H9 (cell line): ENCODE data around the gene MDH2. TPM values are rescaled to one million over a fixed set of nuclear protein-coding genes. Genes with fewer than 3 reads are reported as not detected.
"Not testable (repeated sequence)": the region's sequence is repeated elsewhere in the genome, so short reads cannot be mapped to it uniquely, and the experiment has no call there.

ENCODE experiments used
- DNase-seq: peaks from one replicate; pipeline ENCODE4 v3.0.0-alpha.2; 2017
- H2AFZ ChIP-seq: one replicate; pipeline ENCODE4 v1.6.1; 2013; ENCODE audit warnings: mild to moderate bottlenecking, low read length, control low read depth, moderate library complexity
- H2AK5ac ChIP-seq: 2 replicates; pipeline ENCODE4 v1.6.1; 2013; ENCODE audit warnings: low read length, control low read depth, mixed read lengths; ENCODE audit not compliant: insufficient read length
- H2BK120ac ChIP-seq: one replicate; pipeline ENCODE4 v1.6.1; 2013; ENCODE audit warnings: low read depth, mild to moderate bottlenecking, low read length, control low read depth, inconsistent platforms; ENCODE audit not compliant: poor library complexity, severe bottlenecking
- H2BK12ac ChIP-seq: 2 replicates; pipeline ENCODE4 v1.6.1; 2013; ENCODE audit warnings: low read length, control low read depth, mixed read lengths, low read depth; ENCODE audit not compliant: insufficient read length
- H2BK15ac ChIP-seq: 2 replicates; pipeline ENCODE4 v1.6.1; 2013; ENCODE audit warnings: low read depth, low read length, control low read depth
- H2BK20ac ChIP-seq: one replicate; pipeline ENCODE4 v1.6.1; 2013; ENCODE audit warnings: low read depth, mild to moderate bottlenecking, low read length, control low read depth, inconsistent platforms; ENCODE audit not compliant: poor library complexity, severe bottlenecking
- H2BK5ac ChIP-seq: 2 replicates; pipeline ENCODE4 v1.6.1; 2013; ENCODE audit warnings: low read length, control low read depth, mixed read lengths; ENCODE audit not compliant: insufficient read length
- H3K14ac ChIP-seq: 2 replicates; pipeline ENCODE4 v1.6.1; 2013; ENCODE audit warnings: low read length, control low read depth; ENCODE audit not compliant: insufficient read depth
- H3K18ac ChIP-seq: 2 replicates; pipeline ENCODE4 v1.6.1; 2013; ENCODE audit warnings: low read depth, mild to moderate bottlenecking, mixed read lengths, low read length, control low read depth; ENCODE audit not compliant: insufficient read length
- H3K23ac ChIP-seq: 2 replicates; pipeline ENCODE4 v1.6.1; 2013; ENCODE audit warnings: low read length, control low read depth, mixed read lengths, low read depth; ENCODE audit not compliant: insufficient read length
- H3K23me2 ChIP-seq: 2 replicates; pipeline ENCODE4 v1.6.1; 2013; ENCODE audit warnings: low read depth, mild to moderate bottlenecking, mixed read lengths, low read length, control low read depth; ENCODE audit not compliant: insufficient read length, poor library complexity, severe bottlenecking
- H3K27ac ChIP-seq: 2 replicates; pipeline ENCODE4 v1.5.1; 2013; ENCODE audit warnings: low read length, control low read depth, mixed read lengths, low read depth; ENCODE audit not compliant: insufficient read length
- H3K27me3 ChIP-seq: 2 replicates; pipeline ENCODE4 v1.6.1; 2013; ENCODE audit warnings: low read length, control low read depth, inconsistent platforms; ENCODE audit not compliant: insufficient read depth
- H3K4ac ChIP-seq: 2 replicates; pipeline ENCODE4 v1.6.1; 2013; ENCODE audit warnings: low read depth, mild to moderate bottlenecking, control low read depth, inconsistent platforms, low read length, moderate library complexity
- H3K4me1 ChIP-seq: 2 replicates; pipeline ENCODE4 v1.6.1; 2013; ENCODE audit warnings: low read length, control low read depth, inconsistent platforms; ENCODE audit not compliant: insufficient read depth
- H3K4me2 ChIP-seq: 2 replicates; pipeline ENCODE4 v1.6.1; 2013; ENCODE audit warnings: low read length, control low read depth, mixed read lengths; ENCODE audit not compliant: insufficient read length, insufficient read depth
- H3K56ac ChIP-seq: 2 replicates; pipeline ENCODE4 v1.6.1; 2013; ENCODE audit warnings: low read depth, mild to moderate bottlenecking, mixed read lengths, low read length, control low read depth; ENCODE audit not compliant: insufficient read length
- H3K79me1 ChIP-seq: 2 replicates; pipeline ENCODE4 v1.6.1; 2013; ENCODE audit warnings: low read depth, mild to moderate bottlenecking, moderate library complexity, low read length, control low read depth, inconsistent platforms; ENCODE audit not compliant: insufficient read depth, poor library complexity, severe bottlenecking
- H3K79me2 ChIP-seq: 2 replicates; pipeline ENCODE4 v1.6.1; 2013; ENCODE audit warnings: low read length, control low read depth, inconsistent platforms; ENCODE audit not compliant: insufficient read depth
- H3K9ac ChIP-seq: 2 replicates; pipeline ENCODE4 v1.6.1; 2013; ENCODE audit warnings: low read length, control low read depth, mixed read lengths; ENCODE audit not compliant: insufficient read length; ENCODE audit errors: extremely low read depth
- H3K9me3 ChIP-seq: one replicate; pipeline ENCODE4 v1.6.1; 2013; ENCODE audit warnings: low read depth, low read length, inconsistent platforms; ENCODE audit not compliant: control insufficient read depth
- H3T11ph ChIP-seq: one replicate; pipeline ENCODE4 v1.6.1; 2013; ENCODE audit warnings: mild to moderate bottlenecking, low read length, control low read depth, inconsistent platforms
- H4K20me1 ChIP-seq: one replicate; pipeline ENCODE4 v1.6.1; 2013; ENCODE audit not compliant: control insufficient read depth, insufficient read length, insufficient read depth
- H4K5ac ChIP-seq: 2 replicates; pipeline ENCODE4 v1.6.1; 2013; ENCODE audit warnings: low read depth, mild to moderate bottlenecking, mixed read lengths, low read length, control low read depth; ENCODE audit not compliant: insufficient read length
- H4K8ac ChIP-seq: replicated peaks from 2 replicates; pipeline ENCODE4 v1.6.1; 2013; ENCODE audit warnings: low read length, control low read depth, mixed read lengths, low read depth; ENCODE audit not compliant: insufficient read length
- H4K91ac ChIP-seq: 2 replicates; pipeline ENCODE4 v1.6.1; 2013; ENCODE audit warnings: low read depth, mild to moderate bottlenecking, moderate library complexity, mixed read lengths, low read length, control low read depth; ENCODE audit not compliant: insufficient read length
- H3K27ac Mint-ChIP-seq, 3 experiments: 2 replicates in 2 of 3; 3 replicates in 1 of 3; pipeline ENCODE4 v1.8.0; 2020 to 2021; ENCODE audit warnings: mixed read lengths in 3 of 3, mild to moderate bottlenecking in 1 of 3, moderate library complexity in 1 of 3
- H3K27me3 Mint-ChIP-seq: 2 replicates; pipeline ENCODE4 v1.8.0; 2021; ENCODE audit warnings: low read depth, mild to moderate bottlenecking, moderate library complexity, mixed read lengths
- H3K36me3 Mint-ChIP-seq, 3 experiments: 2 replicates in 2 of 3; 3 replicates in 1 of 3; pipeline ENCODE4 v1.8.0; 2020 to 2021; ENCODE audit warnings: low read depth in 3 of 3, mixed read lengths in 3 of 3; ENCODE audit not compliant: insufficient read depth in 1 of 3
- H3K4me1 Mint-ChIP-seq, 2 experiments: 2 replicates each; pipeline ENCODE4 v1.8.0; 2020; ENCODE audit warnings: mixed read lengths in 2 of 2
- H3K4me3 Mint-ChIP-seq, 2 experiments: 2 replicates in 1 of 2; 3 replicates in 1 of 2; pipeline ENCODE4 v1.8.0; 2020 to 2021; ENCODE audit warnings: mild to moderate bottlenecking in 2 of 2, mixed read lengths in 2 of 2, moderate library complexity in 1 of 2
- H3K9me3 Mint-ChIP-seq, 2 experiments: 2 replicates in 1 of 2; 3 replicates in 1 of 2; pipeline ENCODE4 v1.8.0; 2020; ENCODE audit warnings: mild to moderate bottlenecking in 2 of 2, mixed read lengths in 2 of 2, moderate library complexity in 1 of 2
- WGBS: extraction: QIAGEN DNeasy Blood & Tissue Kit; methylation state at CpG from one replicate; pipeline ENCODE4 v1.1.7; 2013; ENCODE audit warnings: missing lambda C conversion rate, low lambda C conversion rate, mixed read lengths; ENCODE audit not compliant: insufficient read length; ENCODE audit errors: extremely low coverage; 5-methylcytosine and 5-hydroxymethylcytosine counted together
- total RNA-seq: library from RNA; stranded (reverse); gene quantifications from 2 replicates; pipeline ENCODE4 v1.2.1, GENCODE V29; 2021
- TF ChIP-seq, protein P1 (sequence below): fragments of 200-600 bp; sonication (generic); conservative IDR thresholded peaks from 3 replicates; pipeline ENCODE4 v1.8.0; 2021; ENCODE audit warnings: antibody characterized with exemption, mild to moderate bottlenecking

The MDH2 gene
- total RNA-seq, 1 experiment from 2014 or later = 260 TPM

DNA sequence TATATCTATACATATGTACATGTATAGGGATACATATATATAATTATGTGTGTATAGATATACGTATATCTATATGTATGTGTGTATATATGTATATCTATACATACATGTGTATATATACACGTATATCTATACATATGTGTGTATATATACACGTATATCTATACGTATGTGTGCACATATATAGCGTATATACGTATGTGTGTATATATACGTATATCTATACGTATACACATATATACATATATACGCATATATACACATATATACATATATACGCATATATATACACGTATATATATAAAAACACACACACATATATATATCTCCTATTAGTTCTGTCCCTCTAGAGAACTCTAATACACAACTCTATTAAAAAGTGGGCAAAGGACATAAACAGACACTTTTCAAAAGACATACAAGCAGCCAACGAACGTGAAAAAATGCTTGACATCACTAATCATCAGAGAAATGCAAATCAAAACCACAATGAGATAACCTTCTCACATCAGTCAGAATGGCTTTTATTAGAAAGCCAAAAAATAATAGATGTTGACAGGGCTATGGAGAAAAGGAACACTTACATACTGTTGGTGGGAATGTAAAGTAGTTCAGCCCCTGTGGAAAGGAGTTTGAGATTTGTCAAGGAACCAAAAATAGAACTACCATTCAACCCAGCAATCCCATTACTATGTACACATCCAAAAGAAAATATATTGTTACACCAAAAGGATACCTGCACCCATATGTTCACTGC is 31.5 kb upstream of the MDH2 start:
- H3K79me1 ChIP-seq = no peaks in the 10 kb centered on the region
- H3K4ac ChIP-seq = no peak overlapping the region
- H4K20me1 ChIP-seq = no peaks in the 10 kb centered on the region
- no peaks in the 10 kb centered on the region for H3K79me2 ChIP-seq
- DNase-seq = no peak
- no peak overlapping the region for H2BK15ac ChIP-seq
- Mint-ChIP-seq H3K9me3 (no peaks in the 10 kb centered on the region), H3K27ac (no peak overlapping the region), H3K27me3 (no peaks in the 10 kb centered on the region), H3K4me3 (no peak overlapping the region), H3K36me3 (peaks cover 17 to 39% (median 23%) of the 10 kb centered on the region in 3 experiments; a peak in 6 of 7 replicates), H3K4me1 (no peaks in the 10 kb centered on the region)
- H3K27me3 ChIP-seq = no peaks in the 10 kb centered on the region
- H3K27ac ChIP-seq = no peak overlapping the region
- no peak overlapping the region for H2AFZ ChIP-seq
- no peak overlapping the region for H2BK5ac ChIP-seq
- H4K5ac ChIP-seq = no peak overlapping the region
- no peak overlapping the region for H2BK12ac ChIP-seq
- H3K23ac ChIP-seq = no peak overlapping the region
- no peak overlapping the region for H3K14ac ChIP-seq
- no peak overlapping the region for H3K9ac ChIP-seq
- WGBS = 91% methylated on average over 3 of the region's 13 CpGs
- H2BK20ac ChIP-seq = no peak overlapping the region
- H2AK5ac ChIP-seq = no peak overlapping the region
- no peaks in the 10 kb centered on the region for H3K9me3 ChIP-seq
- no peaks in the 10 kb centered on the region for H3K23me2 ChIP-seq
- H4K91ac ChIP-seq = no peak overlapping the region
- no peak overlapping the region for H3K18ac ChIP-seq
- H3K4me2 ChIP-seq = no peak overlapping the region
- TF ChIP-seq, protein P1, sequence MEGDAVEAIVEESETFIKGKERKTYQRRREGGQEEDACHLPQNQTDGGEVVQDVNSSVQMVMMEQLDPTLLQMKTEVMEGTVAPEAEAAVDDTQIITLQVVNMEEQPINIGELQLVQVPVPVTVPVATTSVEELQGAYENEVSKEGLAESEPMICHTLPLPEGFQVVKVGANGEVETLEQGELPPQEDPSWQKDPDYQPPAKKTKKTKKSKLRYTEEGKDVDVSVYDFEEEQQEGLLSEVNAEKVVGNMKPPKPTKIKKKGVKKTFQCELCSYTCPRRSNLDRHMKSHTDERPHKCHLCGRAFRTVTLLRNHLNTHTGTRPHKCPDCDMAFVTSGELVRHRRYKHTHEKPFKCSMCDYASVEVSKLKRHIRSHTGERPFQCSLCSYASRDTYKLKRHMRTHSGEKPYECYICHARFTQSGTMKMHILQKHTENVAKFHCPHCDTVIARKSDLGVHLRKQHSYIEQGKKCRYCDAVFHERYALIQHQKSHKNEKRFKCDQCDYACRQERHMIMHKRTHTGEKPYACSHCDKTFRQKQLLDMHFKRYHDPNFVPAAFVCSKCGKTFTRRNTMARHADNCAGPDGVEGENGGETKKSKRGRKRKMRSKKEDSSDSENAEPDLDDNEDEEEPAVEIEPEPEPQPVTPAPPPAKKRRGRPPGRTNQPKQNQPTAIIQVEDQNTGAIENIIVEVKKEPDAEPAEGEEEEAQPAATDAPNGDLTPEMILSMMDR = no peak
- no peak overlapping the region for H3T11ph ChIP-seq
- no peak overlapping the region for H4K8ac ChIP-seq
- H3K4me1 ChIP-seq = no peaks in the 10 kb centered on the region
- H3K56ac ChIP-seq = no peak overlapping the region
- no peak overlapping the region for H2BK120ac ChIP-seq

DNA sequence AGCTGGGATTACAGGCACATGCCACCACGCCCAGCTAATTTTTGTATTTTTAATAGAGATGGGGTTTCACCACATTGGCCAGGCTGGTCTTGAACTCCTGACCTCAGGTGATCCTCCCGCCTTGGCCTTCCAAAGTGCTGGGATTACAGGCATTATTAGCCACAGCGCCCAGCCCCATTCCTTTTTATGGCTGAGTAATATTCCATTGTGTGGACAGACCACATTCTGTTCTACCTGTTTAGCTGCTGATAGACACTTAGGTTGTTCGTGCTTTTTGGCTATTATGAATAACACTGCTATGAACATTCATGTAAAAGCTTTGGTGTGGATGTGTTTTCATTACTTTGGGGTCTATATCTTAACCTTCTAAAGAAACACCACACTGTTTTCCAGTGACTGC is 29.4 kb upstream of the MDH2 start:
- H3K9me3 ChIP-seq, H2BK5ac ChIP-seq, H3K9ac ChIP-seq, H3K4me1 ChIP-seq, H2BK120ac ChIP-seq, DNase-seq, H4K5ac ChIP-seq, H3K4ac ChIP-seq, H2AK5ac ChIP-seq, H4K20me1 ChIP-seq, H4K8ac ChIP-seq, H3K9me3 Mint-ChIP-seq, H3K4me3 Mint-ChIP-seq, H3K79me2 ChIP-seq, H2BK15ac ChIP-seq, H4K91ac ChIP-seq, H3K14ac ChIP-seq, H3K27ac Mint-ChIP-seq, H3K4me2 ChIP-seq, H3K27me3 Mint-ChIP-seq, H3K79me1 ChIP-seq, H2AFZ ChIP-seq, H3K23me2 ChIP-seq, H3K18ac ChIP-seq, H2BK20ac ChIP-seq, H3K4me1 Mint-ChIP-seq, H3K56ac ChIP-seq, H3K27ac ChIP-seq, H3K27me3 ChIP-seq, H3K23ac ChIP-seq, H3T11ph ChIP-seq, H2BK12ac ChIP-seq: not testable (repeated sequence)
- no CpG with 5 or more reads among the region's 4 CpGs for WGBS
- peaks cover 20 to 47% (median 28%) of the 10 kb centered on the region in 3 experiments for H3K36me3 Mint-ChIP-seq
